Ectodermal cell (in vitro differentiated cells): Measurements from ENCODE around the gene LENG1. TPM values are rescaled to one million over a fixed set of nuclear protein-coding genes. Genes with fewer than 3 reads are reported as not detected.
"Not testable (repeated sequence)": the region's sequence is repeated elsewhere in the genome, so short reads cannot be mapped to it uniquely, and the experiment has no call there.

Experiments used
- H3K27ac ChIP-seq: 2 replicates; pipeline ENCODE4 v1.7.0; 2013; ENCODE audit warnings: mild to moderate bottlenecking, low read depth, low read length; ENCODE audit not compliant: insufficient read depth, poor library complexity, severe bottlenecking
- H3K27me3 ChIP-seq: 2 replicates; pipeline ENCODE4 v1.7.0; 2013; ENCODE audit warnings: mild to moderate bottlenecking, low read length; ENCODE audit not compliant: insufficient read depth, control insufficient read depth, poor library complexity, severe bottlenecking
- H3K36me3 ChIP-seq: one replicate; pipeline ENCODE4 v1.7.0; 2013; ENCODE audit warnings: low read length; ENCODE audit not compliant: control insufficient read depth, insufficient read depth
- H3K4me1 ChIP-seq: one replicate; pipeline ENCODE4 v1.7.0; 2013; ENCODE audit warnings: low read length; ENCODE audit not compliant: control insufficient read depth, insufficient read depth
- H3K4me3 ChIP-seq: 2 replicates; pipeline ENCODE4 v1.7.0; 2013; ENCODE audit warnings: low read depth, low read length, control low read depth; ENCODE audit not compliant: insufficient read depth
- H3K9me3 ChIP-seq: 2 replicates; pipeline ENCODE4 v1.7.0; 2013; ENCODE audit warnings: mild to moderate bottlenecking, low read length, moderate library complexity; ENCODE audit not compliant: control insufficient read depth
- WGBS, 2 experiments: methylation state at CpG; one replicate each; pipeline ENCODE4 v1.1.7; 2013; ENCODE audit warnings: missing lambda C conversion rate in 2 of 2; 5-methylcytosine and 5-hydroxymethylcytosine counted together
- polyA plus RNA-seq, 4 experiments: library from polyadenylated mRNA; stranded (reverse); fragments of 50-300 nt; gene quantifications; one replicate each; pipeline ENCODE4 v1.2.3, GENCODE V29; 2013

Gene LENG1
- polyA plus RNA-seq (2013, experiment 1 of 4): 4.3 TPM
- 4.0 TPM for polyA plus RNA-seq (2013, experiment 2 of 4)
- polyA plus RNA-seq (2013, experiment 3 of 4): 5.6 TPM
- polyA plus RNA-seq (2013, experiment 4 of 4): 4.3 TPM

DNA sequence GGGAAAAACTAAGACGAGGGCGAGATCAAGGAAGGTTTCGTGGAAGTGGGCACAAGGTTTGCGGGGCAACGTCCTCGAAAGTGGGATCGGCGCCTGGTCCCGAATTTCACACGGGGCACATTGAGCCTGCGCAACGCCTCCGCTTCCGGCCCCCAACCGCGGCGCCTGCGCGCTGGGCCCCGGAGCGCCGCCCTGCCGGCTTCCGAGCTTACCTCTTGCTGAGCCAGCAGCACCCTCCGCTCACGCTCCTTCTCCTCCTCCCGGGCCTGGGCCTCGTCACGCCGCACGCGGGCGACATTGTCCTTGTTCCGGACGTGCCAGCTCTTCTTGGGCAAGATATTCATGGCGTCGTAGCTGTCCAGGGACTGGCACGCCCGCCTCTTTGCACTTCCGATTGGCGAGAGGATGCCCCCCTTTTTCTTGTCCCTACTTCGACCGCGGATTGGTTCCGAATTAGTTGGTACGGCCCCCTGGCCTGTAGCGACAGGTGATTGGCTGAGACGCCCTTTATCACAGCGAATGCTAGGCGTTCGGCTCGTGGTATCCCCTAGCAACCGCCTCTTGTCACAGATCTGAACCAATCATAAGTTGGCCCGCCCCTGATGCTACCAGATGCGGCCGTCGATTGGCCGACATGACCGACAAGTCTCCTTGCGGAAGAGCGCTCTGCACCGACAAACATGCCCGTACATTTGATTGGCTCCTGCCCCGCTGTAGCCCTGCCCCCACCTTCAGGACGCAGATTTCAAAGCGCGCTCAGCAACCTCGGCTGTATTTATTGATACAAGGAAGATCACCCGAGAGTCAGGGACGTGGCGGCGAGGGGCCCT, at the start of gene LENG1:
LENG1 (minus strand) TSS at position 370 of the 830 bp plus-strand sequence; CDS start at position 344, 26 bp downstream.
- H3K36me3 ChIP-seq: peaks cover 18% of the 10 kb centered on the region
- H3K27ac ChIP-seq: peak within 1 kb of the TSS; percentile 69
- peak within 1 kb of the TSS; percentile 88 for H3K4me3 ChIP-seq
- WGBS, 2 experiments: 0% methylated on average over 72 of the region's 72 CpGs
- H3K27me3 ChIP-seq: peaks cover 4% of the 10 kb centered on the region
- H3K9me3 ChIP-seq: no peaks in the 10 kb centered on the region
- peaks cover 15% of the 10 kb centered on the region for H3K4me1 ChIP-seq

DNA sequence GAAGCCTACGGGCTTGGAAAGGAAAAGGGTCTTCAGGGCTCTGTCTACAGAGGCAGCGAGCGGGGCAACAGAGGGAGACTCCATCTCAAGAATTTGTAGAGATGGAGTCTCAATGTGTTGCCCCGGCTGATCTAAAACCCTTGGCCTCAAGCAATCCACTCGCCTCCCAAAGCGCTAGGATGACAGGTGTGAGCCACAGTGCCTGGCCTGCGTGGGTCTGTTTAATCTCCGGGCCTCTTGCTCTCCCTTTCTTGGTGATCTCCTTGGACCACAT, 49.2 kb upstream of the LENG1 start:
- Histone ChIP-seq H3K27me3 (no peaks in the 10 kb centered on the region), H3K36me3 (peaks cover 36% of the 10 kb centered on the region), H3K4me3 (no peak overlapping the region), H3K4me1 (peaks cover 15% of the 10 kb centered on the region), H3K9me3 (no peaks in the 10 kb centered on the region), H3K27ac (peak overlapping the region; percentile 38)
- WGBS, 2 experiments: 85 to 87% methylated on average over 8 of the region's 8 CpGs

DNA sequence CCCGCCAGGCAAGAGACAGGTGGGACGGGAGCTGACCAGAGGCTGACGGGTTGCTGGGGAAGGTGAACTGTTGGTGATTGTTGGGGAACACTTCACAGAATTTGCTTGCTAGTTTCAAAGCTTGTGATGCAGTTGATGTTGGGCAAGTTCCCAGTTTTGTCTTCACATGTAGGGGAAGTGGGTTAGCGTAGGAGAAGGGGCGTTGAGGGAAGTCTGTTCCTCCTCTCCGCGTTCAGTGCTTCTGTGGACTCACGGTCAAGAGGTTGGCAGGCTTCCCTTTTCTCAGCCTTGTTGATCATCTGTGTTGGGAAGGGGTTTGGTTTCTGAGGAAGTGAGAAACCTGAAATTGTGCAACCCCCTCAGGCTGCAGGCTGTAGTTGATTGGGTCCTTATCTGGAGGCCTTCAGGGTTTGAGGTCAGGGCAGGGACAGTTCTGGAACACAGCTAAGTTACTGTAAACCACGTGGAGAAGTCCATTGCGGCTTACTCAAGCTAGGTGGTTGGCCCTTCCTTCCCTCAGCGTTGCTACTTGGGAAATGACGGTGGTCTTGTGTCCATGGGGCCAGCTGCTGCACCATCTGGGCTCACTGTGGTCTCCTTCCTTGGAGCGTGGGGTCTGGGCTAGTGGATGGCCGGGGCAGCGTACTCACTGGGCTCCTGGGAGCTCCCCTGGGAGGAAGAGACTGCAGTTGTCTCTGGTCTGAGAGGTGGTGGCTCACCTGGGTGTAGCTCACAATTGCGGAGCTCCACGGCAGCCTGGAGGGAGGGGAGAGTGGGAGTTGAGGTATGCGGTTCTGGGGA, 48.7 kb upstream of the LENG1 start:
- Histone ChIP-seq H3K27me3 (no peaks in the 10 kb centered on the region), H3K9me3 (no peaks in the 10 kb centered on the region), H3K36me3 (peaks cover 41% of the 10 kb centered on the region), H3K4me1 (peaks cover 20% of the 10 kb centered on the region), H3K4me3 (no peak overlapping the region), H3K27ac (peak overlapping the region; percentile 38)
- WGBS, 2 experiments: 88 to 89% methylated on average over 18 of the region's 18 CpGs

DNA sequence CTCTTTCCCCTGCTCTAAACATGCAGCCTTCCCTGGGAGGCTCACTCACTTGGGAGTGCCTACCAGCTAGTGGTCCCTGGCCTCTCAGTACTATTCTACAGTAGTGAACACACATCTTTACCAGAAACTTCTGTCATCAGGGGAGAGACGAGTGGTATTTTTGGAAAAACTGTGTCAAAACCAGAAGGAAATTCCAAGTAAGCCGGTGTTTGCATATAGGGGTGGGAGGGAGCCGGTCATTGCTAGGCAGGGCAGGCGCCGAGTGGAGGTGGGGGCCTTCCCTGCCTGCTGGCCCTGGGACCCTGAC, 48.1 kb upstream of the LENG1 start:
- WGBS, 2 experiments: 94% methylated on average over 5 of the region's 5 CpGs
- Histone ChIP-seq H3K4me3 (no peak overlapping the region), H3K27ac (no peak overlapping the region), H3K9me3 (no peaks in the 10 kb centered on the region), H3K4me1 (peaks cover 26% of the 10 kb centered on the region), H3K36me3 (peaks cover 47% of the 10 kb centered on the region), H3K27me3 (no peaks in the 10 kb centered on the region)

DNA sequence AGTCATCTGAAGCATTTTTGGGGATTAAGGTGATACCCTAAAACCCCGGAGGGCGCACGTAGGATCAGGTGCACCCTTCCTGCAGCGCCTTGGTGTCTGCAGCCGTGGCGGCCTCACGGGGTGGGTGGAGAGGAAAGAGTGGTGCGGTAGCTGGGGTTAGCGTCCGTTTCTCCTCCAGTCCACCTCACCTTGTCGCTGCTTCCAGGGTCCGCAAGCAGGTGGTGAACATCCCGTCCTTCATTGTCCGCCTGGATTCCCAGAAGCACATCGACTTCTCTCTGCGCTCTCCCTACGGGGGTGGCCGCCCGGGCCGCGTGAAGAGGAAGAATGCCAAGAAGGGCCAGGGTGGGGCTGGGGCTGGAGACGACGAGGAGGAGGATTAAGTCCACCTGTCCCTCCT, 47.7 kb upstream of the LENG1 start:
- not testable (repeated sequence) for H3K9me3 ChIP-seq, H3K4me3 ChIP-seq, H3K27ac ChIP-seq, H3K27me3 ChIP-seq
- Histone ChIP-seq H3K4me1 (peaks cover 30% of the 10 kb centered on the region), H3K36me3 (peaks cover 51% of the 10 kb centered on the region)
- 95 to 97% methylated on average over 23 of the region's 23 CpGs for WGBS, 2 experiments

DNA sequence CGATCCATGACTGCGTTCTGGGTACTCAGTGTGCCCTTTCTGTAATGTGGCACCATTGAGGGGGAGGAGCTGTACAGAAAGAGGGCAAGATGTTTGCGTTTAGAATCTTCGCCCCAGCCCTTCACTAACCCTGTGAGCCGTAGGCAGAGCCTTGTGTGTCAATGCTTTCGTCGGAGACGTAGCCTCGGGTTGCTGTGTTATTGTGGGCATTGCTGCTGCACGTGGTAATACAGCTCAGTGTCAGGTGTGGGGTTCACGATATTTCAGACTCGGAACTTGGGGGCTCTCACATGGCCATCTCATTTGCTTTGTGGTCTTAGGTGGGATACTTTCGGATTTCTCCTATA, 47.3 kb upstream of the LENG1 start:
- H3K27ac ChIP-seq: no peak overlapping the region
- peaks cover 34% of the 10 kb centered on the region for H3K4me1 ChIP-seq
- H3K9me3 ChIP-seq: no peaks in the 10 kb centered on the region
- no peaks in the 10 kb centered on the region for H3K27me3 ChIP-seq
- peaks cover 55% of the 10 kb centered on the region for H3K36me3 ChIP-seq
- no peak overlapping the region for H3K4me3 ChIP-seq
- WGBS, 2 experiments: 94% methylated on average over 13 of the region's 13 CpGs

DNA sequence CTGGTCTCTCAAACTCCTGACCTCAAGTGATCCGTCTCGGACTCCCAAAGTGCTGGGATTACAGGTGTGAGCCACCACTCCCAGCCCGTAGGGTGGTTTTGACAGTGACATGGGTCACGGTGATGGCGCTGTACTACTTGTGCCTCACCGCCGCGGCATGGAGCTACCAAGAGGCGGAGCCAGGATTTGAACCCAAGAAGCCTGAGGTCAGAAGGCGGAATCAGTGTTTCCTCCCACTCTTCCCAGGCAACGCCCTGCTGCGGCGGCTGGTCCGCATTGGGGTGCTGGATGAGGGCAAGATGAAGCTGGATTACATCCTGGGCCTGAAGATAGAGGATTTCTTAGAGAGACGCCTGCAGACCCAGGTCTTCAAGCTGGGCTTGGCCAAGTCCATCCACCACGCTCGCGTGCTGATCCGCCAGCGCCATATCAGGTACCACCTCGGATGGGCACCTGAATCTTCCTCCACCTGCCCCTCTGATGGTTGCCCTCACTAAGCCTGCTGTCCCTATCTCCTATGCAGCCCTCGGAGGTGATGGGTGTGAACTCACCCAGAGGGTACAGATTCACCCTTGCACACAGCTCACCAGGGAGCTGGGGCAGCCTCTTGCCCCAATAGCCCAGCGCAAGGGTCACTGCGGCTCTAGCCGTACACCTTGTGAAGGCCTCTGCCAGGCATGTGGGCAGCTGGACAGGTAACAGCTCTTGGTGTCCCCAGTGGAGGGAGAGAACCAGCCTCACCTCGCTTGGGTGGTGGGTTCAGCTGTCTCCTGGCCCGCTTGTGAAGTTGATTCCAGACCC, 46.7 kb upstream of the LENG1 start:
- Histone ChIP-seq H3K27me3 (no peaks in the 10 kb centered on the region), H3K4me1 (peaks cover 40% of the 10 kb centered on the region), H3K27ac (no peak overlapping the region), H3K9me3 (no peaks in the 10 kb centered on the region), H3K4me3 (no peak overlapping the region), H3K36me3 (peaks cover 61% of the 10 kb centered on the region)
- WGBS, 2 experiments: 96% methylated on average over 27 of the region's 27 CpGs

DNA sequence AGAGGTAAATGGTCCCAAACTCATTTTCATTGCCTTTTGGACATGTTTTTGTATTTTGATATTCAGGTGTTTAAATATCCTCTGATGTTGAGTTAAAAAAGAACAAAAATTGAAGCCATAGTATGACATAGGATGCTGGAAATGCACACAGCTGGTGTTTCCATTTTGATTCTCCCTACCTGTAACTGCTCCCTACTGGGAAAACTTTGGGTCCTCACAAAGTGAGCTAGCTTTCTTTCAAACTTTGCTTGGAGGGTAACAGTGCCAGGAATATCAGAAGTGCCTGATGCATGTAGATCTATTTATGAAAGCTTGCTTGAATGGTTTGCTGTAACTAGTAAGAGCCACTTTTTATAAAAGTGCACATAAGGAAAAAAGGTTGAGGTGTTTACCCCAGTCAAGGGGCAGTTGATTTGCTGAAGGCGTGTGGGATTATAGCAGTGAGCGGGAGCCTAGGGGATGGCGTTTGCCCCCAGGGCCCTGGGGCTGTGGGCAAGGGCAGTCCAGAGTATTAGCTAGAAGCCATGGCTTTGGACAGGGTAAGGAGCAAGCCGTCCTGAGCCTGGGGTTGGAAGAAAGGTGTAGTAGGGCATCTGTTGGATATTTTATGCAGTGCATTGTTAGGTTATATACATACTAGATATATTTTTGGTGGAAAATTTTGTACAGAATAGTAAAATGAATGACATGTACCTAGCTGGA, 45.4 kb upstream of the LENG1 start:
- H3K4me3 ChIP-seq: no peak overlapping the region
- peaks cover 40% of the 10 kb centered on the region for H3K4me1 ChIP-seq
- H3K9me3 ChIP-seq: no peaks in the 10 kb centered on the region
- H3K27ac ChIP-seq: no peak overlapping the region
- peaks cover 62% of the 10 kb centered on the region for H3K36me3 ChIP-seq
- no peaks in the 10 kb centered on the region for H3K27me3 ChIP-seq
- 93 to 94% methylated on average over 4 of the region's 4 CpGs for WGBS, 2 experiments

DNA sequence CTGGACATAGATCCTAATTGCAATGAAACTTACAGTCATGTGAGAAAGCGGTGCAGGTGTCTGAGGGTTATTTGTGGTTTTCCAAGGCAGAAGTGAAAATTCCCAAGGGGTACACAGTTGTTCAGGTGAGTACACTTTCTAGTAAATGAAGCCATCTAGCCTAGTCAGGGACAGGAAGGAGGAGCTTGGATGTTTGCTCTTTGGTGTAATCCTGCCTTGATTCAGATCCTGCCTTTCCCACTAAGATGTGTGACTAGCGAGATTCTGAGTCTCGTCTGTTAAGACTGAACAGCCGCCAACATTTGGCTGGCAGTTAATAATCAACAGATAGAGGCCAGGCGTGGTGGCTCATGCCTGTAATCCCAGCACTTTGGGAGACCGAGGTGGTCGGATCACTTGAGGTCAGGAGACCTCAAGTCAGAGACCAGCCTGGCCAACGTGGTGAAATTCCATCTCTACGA, 43.7 kb upstream of the LENG1 start:
- no peaks in the 10 kb centered on the region for H3K27me3 ChIP-seq
- peaks cover 32% of the 10 kb centered on the region for H3K4me1 ChIP-seq
- no peaks in the 10 kb centered on the region for H3K9me3 ChIP-seq
- H3K36me3 ChIP-seq: peaks cover 62% of the 10 kb centered on the region
- WGBS, 2 experiments: 92 to 94% methylated on average over 9 of the region's 9 CpGs
- peak overlapping the region; percentile 0 for H3K4me3 ChIP-seq
- no peak overlapping the region for H3K27ac ChIP-seq
